Measurements from ENCODE around the gene L3HYPDH.

L3HYPDH gene

GRCh38 chr14:59435987-59436386, 48.2 kb downstream of the L3HYPDH start:
- DNase-seq (ENCODE audit: low spot score): no peak

GRCh38 chr14:59435101-59435500, 49.1 kb downstream of the L3HYPDH start:
- DNase-seq (ENCODE audit: low spot score): no peak
- in situ Hi-C loops (cut with MboI; ENCODE audit: low sequenced_read_pairs, unreplicated experiment): no loop called here
- TF ChIP-seq, protein P1, sequence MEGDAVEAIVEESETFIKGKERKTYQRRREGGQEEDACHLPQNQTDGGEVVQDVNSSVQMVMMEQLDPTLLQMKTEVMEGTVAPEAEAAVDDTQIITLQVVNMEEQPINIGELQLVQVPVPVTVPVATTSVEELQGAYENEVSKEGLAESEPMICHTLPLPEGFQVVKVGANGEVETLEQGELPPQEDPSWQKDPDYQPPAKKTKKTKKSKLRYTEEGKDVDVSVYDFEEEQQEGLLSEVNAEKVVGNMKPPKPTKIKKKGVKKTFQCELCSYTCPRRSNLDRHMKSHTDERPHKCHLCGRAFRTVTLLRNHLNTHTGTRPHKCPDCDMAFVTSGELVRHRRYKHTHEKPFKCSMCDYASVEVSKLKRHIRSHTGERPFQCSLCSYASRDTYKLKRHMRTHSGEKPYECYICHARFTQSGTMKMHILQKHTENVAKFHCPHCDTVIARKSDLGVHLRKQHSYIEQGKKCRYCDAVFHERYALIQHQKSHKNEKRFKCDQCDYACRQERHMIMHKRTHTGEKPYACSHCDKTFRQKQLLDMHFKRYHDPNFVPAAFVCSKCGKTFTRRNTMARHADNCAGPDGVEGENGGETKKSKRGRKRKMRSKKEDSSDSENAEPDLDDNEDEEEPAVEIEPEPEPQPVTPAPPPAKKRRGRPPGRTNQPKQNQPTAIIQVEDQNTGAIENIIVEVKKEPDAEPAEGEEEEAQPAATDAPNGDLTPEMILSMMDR (IDR thresholded peaks at IDR 0.05; ENCODE audit: borderline replicate concordance, control extremely low read depth, extremely low read depth, insufficient read depth, missing control alignments): no peak

More at GRCh38 chr14:59435987-59436386, 48.2 kb downstream of the L3HYPDH start:
- TF ChIP-seq, protein P1 (IDR thresholded peaks at IDR 0.05; ENCODE audit: borderline replicate concordance, control extremely low read depth, extremely low read depth, insufficient read depth, missing control alignments): no peak
- in situ Hi-C loops (cut with MboI; ENCODE audit: low sequenced_read_pairs, unreplicated experiment): no loop called here

GRCh38 chr14:59429790-59430189, 54.4 kb downstream of the L3HYPDH start:
- DNase-seq (ENCODE audit: low spot score): no peak
- TF ChIP-seq, protein P1 (IDR thresholded peaks at IDR 0.05; ENCODE audit: borderline replicate concordance, control extremely low read depth, extremely low read depth, insufficient read depth, missing control alignments): no peak
- in situ Hi-C loops (cut with MboI; ENCODE audit: low sequenced_read_pairs, unreplicated experiment): no loop called here

- TF ChIP-seq, protein P1 (IDR thresholded peaks at IDR 0.05; ENCODE audit: borderline replicate concordance, control extremely low read depth, extremely low read depth, insufficient read depth, missing control alignments): no peak
- in situ Hi-C loops (cut with MboI; ENCODE audit: low sequenced_read_pairs, unreplicated experiment): no loop called here
- no peak for DNase-seq (ENCODE audit: low spot score)
These were observed 55.6 kb downstream of the L3HYPDH start for GRCh38 chr14:59428581-59429012.

- TF ChIP-seq, protein P1 (IDR thresholded peaks at IDR 0.05; ENCODE audit: borderline replicate concordance, control extremely low read depth, extremely low read depth, insufficient read depth, missing control alignments): no peak
- in situ Hi-C loops (cut with MboI; ENCODE audit: low sequenced_read_pairs, unreplicated experiment): no loop called here
- DNase-seq (ENCODE audit: low spot score): no peak
These were observed 56.3 kb downstream of the L3HYPDH start for GRCh38 chr14:59427653-59428580.

DNA sequence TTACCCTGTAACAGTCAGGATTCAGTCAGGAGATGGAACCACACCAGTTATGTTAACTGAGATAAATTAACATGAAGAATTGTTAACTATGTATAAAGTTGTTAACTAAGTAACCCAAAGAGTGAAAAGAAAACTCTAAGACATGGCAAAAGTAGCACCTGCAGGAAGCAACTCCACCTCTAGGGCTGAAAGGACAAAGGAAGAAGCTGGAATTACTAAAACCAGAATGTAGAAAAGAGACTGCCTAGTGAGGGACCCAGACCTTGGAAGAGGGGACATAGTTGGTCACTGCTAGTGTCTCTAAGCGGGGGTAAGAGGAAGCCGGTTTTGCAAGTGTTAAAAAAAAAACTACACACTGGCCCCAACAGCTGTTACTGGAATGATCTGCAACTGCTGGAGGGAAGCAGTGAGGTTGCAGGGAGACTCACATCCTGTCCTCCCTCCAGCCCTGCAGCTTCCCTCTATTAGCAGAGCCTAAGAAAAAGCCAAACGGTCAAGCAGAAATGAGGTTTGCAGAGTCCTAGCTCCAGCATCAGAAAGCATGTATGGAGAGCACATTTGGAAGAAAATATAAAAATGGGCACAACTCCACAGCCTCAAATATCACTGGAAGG, 58.8 kb downstream of the L3HYPDH start:
- DNase-seq (ENCODE audit: low spot score): no peak
- TF ChIP-seq, protein P1 (IDR thresholded peaks at IDR 0.05; ENCODE audit: borderline replicate concordance, control extremely low read depth, extremely low read depth, insufficient read depth, missing control alignments): no peak
- in situ Hi-C loops (cut with MboI; ENCODE audit: low sequenced_read_pairs, unreplicated experiment): no loop called here
